GM19463 (cell line): Measurements from ENCODE around the gene SPRR3.
"Not testable (repeated sequence)": the region's sequence is repeated elsewhere in the genome, so short reads cannot be mapped to it uniquely, and the experiment has no call there.

Experiments
- ATAC-seq: cut with Tn5 transposase; IDR thresholded peaks from one replicate; pipeline ENCODE4 v1.9.1; 2021; ENCODE audit warnings: mild to moderate bottlenecking, moderate library complexity; ENCODE audit not compliant: unreplicated experiment

The SPRR3 gene

GRCh38 chr1:152982076-152982475, 19.5 kb upstream of the SPRR3 start:
- no peak for ATAC-seq

- no peak for ATAC-seq
These were observed 18.3 kb upstream of the SPRR3 start for GRCh38 chr1:152983234-152983633.

GRCh38 chr1:152983743-152984142, 17.8 kb upstream of the SPRR3 start, which contains the start of gene SPRR1A:
SPRR1A (plus strand) TSS chr1:152984081; CDS start chr1:152985231, 1,150 bp downstream.
- ATAC-seq: no peak

GRCh38 chr1:152986578-152986977, 15.0 kb upstream of the SPRR3 start:
- ATAC-seq: no peak

- no peak for ATAC-seq
These were observed 8.4 kb upstream of the SPRR3 start for GRCh38 chr1:152993186-152993585.

GRCh38 chr1:152995842-152996241, 5.7 kb upstream of the SPRR3 start:
- no peak for ATAC-seq

- ATAC-seq: no peak
These were observed 4.7 kb upstream of the SPRR3 start for GRCh38 chr1:152996633-152997400.

- ATAC-seq: no peak
These were observed 3.6 kb upstream of the SPRR3 start for GRCh38 chr1:152997901-152998300.

- ATAC-seq: no peak
These were observed 3.1 kb upstream of the SPRR3 start for GRCh38 chr1:152998476-152998875.

GRCh38 chr1:152999818-153000217, 1.7 kb upstream of the SPRR3 start:
- ATAC-seq: no peak

GRCh38 chr1:153000294-153000693, 1.3 kb upstream of the SPRR3 start:
- no peak for ATAC-seq

- ATAC-seq: not testable (repeated sequence)
These were observed 9.7 kb downstream of the SPRR3 start for GRCh38 chr1:153011235-153011758.

- not testable (repeated sequence) for ATAC-seq
These were observed 20.3 kb downstream of the SPRR3 start for GRCh38 chr1:153021829-153022228.

GRCh38 chr1:153022340-153022739, 20.8 kb downstream of the SPRR3 start:
- ATAC-seq: not testable (repeated sequence)

GRCh38 chr1:153023109-153023508, 21.6 kb downstream of the SPRR3 start:
- ATAC-seq: no peak

- ATAC-seq: no peak
These were observed 22.9 kb downstream of the SPRR3 start for GRCh38 chr1:153024413-153024812.

- ATAC-seq: no peak
These were observed 24.2 kb downstream of the SPRR3 start for GRCh38 chr1:153025797-153026196.

- no peak for ATAC-seq
These were observed 27.2 kb downstream of the SPRR3 start for GRCh38 chr1:153028766-153029165.

- ATAC-seq: no peak
These were observed 29.3 kb downstream of the SPRR3 start, which contains the start of gene SPRR1B for GRCh38 chr1:153030895-153031294. SPRR1B (plus strand) TSS chr1:153031203; CDS start chr1:153032346, 1,143 bp downstream.

GRCh38 chr1:153032073-153032472, 30.5 kb downstream of the SPRR3 start:
- ATAC-seq: no peak

GRCh38 chr1:153032677-153033308, 31.2 kb downstream of the SPRR3 start:
- no peak for ATAC-seq

- no peak for ATAC-seq
These were observed 33.7 kb downstream of the SPRR3 start for GRCh38 chr1:153035211-153035610.
